ENCODE data around the gene ZNF569.
"Not testable (repeated sequence)": the region's sequence is repeated elsewhere in the genome, so short reads cannot be mapped to it uniquely, and the experiment has no call there.

DNA sequence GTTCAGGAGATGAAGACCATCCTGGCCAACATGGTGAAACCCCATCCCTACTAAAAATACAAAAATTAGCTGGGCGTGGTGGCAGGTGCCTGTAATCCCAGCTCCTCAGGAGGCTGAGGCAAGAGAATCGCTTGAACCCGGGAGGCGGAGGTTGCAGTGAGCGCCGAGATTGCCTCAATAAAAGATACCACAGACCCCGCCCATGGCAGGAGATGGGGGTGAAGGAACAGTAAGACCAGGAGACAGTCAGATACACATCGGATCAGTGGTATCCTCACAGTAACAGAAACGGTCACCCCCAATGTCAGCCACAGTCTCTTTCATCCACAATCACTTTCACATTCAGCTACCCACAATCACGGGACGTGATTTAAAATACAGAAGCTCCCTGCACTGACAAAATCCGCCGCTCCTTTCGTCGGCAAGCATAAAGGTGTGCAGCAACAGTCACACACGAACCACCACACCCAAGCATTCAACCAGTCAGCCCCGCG lies 96.8 kb downstream of the ZNF569 start:
- TF ChIP-seq PHF8 (conservative IDR thresholded peaks at IDR 0.05; ENCODE audit: low read depth, low read length); NRF1 (IDR thresholded peaks at IDR 0.05; ENCODE audit: low read depth, low read length); YY1 (IDR thresholded peaks at IDR 0.05; ENCODE audit: low read depth, low read length); CTCF (IDR thresholded peaks at IDR 0.05; ENCODE audit: control extremely low read depth in 1 of 3, insufficient read depth in 1 of 3, low read depth in 1 of 3, low read length in 3 of 3); SRF (IDR thresholded peaks at IDR 0.05; ENCODE audit: low read depth, low read length); TBP (IDR thresholded peaks at IDR 0.05; ENCODE audit: low read depth, low read length); RAD21 (IDR thresholded peaks at IDR 0.05 in 1 of 2, conservative IDR thresholded peaks at IDR 0.05 in 1 of 2; ENCODE audit: low read depth in 2 of 2, low read length in 2 of 2); CEBPB (IDR thresholded peaks at IDR 0.05; ENCODE audit: low read depth, low read length); RFX5 (IDR thresholded peaks at IDR 0.05; ENCODE audit: borderline replicate concordance, low read depth, low read length): not testable (repeated sequence)

Data from H1 (cell line).